Measurements from ENCODE around the gene IL5. TPM values are rescaled to one million over a fixed set of nuclear protein-coding genes. Genes with fewer than 3 reads are reported as not detected.
"Not testable (repeated sequence)": the region's sequence is repeated elsewhere in the genome, so short reads cannot be mapped to it uniquely, and the experiment has no call there.

IL5 gene
- total RNA-seq, 2 experiments from 2014 or later, result 0.35 to 20.0 TPM

- Mint-ChIP-seq H3K36me3 (peaks cover 8% of the 10 kb centered on the region), H3K4me3 (peak within 1 kb of the TSS; percentile 92), H3K27me3 (no peaks in the 10 kb centered on the region), H3K4me1 (peaks cover 27% of the 10 kb centered on the region), H3K9me3 (ENCODE audit: low read depth) (no peaks in the 10 kb centered on the region), H3K27ac (peak within 1 kb of the TSS; percentile 95)
- CTCF ChIA-PET, result interaction anchor here (0.9 to 2.0 kb wide), 11 partner anchors 11 to 263 kb away, joined by 3 to 11 read pairs (median 3); partner anchors contain the start of genes CCNI2 and KIF3A
- DNase-seq, result peak; percentile 97
- peak; percentile 97 for ATAC-seq
Measured at GRCh38 chr5:132556763-132557477, 13.6 kb upstream of the IL5 start, which contains the start of gene RAD50. RAD50 (plus strand) TSS chr5:132556977; CDS start chr5:132557325, 348 bp downstream.

GRCh38 chr5:132556153-132556762 lies 12.9 kb upstream of the IL5 start:
- Mint-ChIP-seq H3K9me3 (ENCODE audit: low read depth) (no peaks in the 10 kb centered on the region), H3K36me3 (peaks cover 8% of the 10 kb centered on the region), H3K4me3 (peak overlapping the region; percentile 92), H3K27ac (peak overlapping the region; percentile 95), H3K27me3 (no peaks in the 10 kb centered on the region), H3K4me1 (peaks cover 27% of the 10 kb centered on the region)
- no peak for ATAC-seq
- CTCF ChIA-PET, result interaction anchor here (0.9 to 2.0 kb wide), 10 partner anchors 10 to 263 kb away, joined by 3 to 11 read pairs (median 3); partner anchors contain the start of genes CCNI2 and KIF3A
- no peak for DNase-seq

GRCh38 chr5:132549576-132549975 lies 6.3 kb upstream of the IL5 start:
- H3K9me3 Mint-ChIP-seq (ENCODE audit: low read depth), result no peaks in the 10 kb centered on the region

GRCh38 chr5:132548834-132549233 lies 5.5 kb upstream of the IL5 start:
- H3K27ac Mint-ChIP-seq; ATAC-seq; H3K4me3 Mint-ChIP-seq; H3K27me3 Mint-ChIP-seq; DNase-seq; H3K36me3 Mint-ChIP-seq; H3K9me3 Mint-ChIP-seq (ENCODE audit: low read depth): not testable (repeated sequence)
- peaks cover 28% of the 10 kb centered on the region for H3K4me1 Mint-ChIP-seq
- CTCF ChIA-PET, result interaction anchor here (1.1 to 1.6 kb wide), 2 partner anchors 18 to 23 kb away, joined by 3 to 8 read pairs; no protein-coding TSS in a partner anchor

More at GRCh38 chr5:132549576-132549975, 6.3 kb upstream of the IL5 start:
- CTCF ChIA-PET, result no interaction called here
- Mint-ChIP-seq H3K36me3 (no peaks in the 10 kb centered on the region), H3K4me1 (peaks cover 21% of the 10 kb centered on the region), H3K27me3 (peaks cover 4% of the 10 kb centered on the region), H3K4me3 (no peak overlapping the region), H3K27ac (no peak overlapping the region)
- ATAC-seq, result no peak
- no peak for DNase-seq

GRCh38 chr5:132547269-132547668 lies 3.9 kb upstream of the IL5 start:
- H3K4me3 Mint-ChIP-seq, result no peak overlapping the region
- no peaks in the 10 kb centered on the region for H3K9me3 Mint-ChIP-seq (ENCODE audit: low read depth)
- ATAC-seq (no peak), DNase-seq (no peak)
- H3K27ac Mint-ChIP-seq, result no peak overlapping the region
- CTCF ChIA-PET, result interaction anchor here (0.7 to 1.2 kb wide), 2 partner anchors 33 to 161 kb away, joined by 3 to 5 read pairs; no protein-coding TSS in a partner anchor
- H3K4me1 Mint-ChIP-seq, result peaks cover 34% of the 10 kb centered on the region
- H3K27me3 Mint-ChIP-seq, result peaks cover 4% of the 10 kb centered on the region
- H3K36me3 Mint-ChIP-seq, result no peaks in the 10 kb centered on the region

- H3K4me1 Mint-ChIP-seq, result peaks cover 34% of the 10 kb centered on the region
- ATAC-seq (peak; percentile 33), DNase-seq (no peak)
- no peaks in the 10 kb centered on the region for H3K9me3 Mint-ChIP-seq (ENCODE audit: low read depth)
- peaks cover 4% of the 10 kb centered on the region for H3K27me3 Mint-ChIP-seq
- no peak overlapping the region for H3K4me3 Mint-ChIP-seq
- H3K36me3 Mint-ChIP-seq, result no peaks in the 10 kb centered on the region
- CTCF ChIA-PET, result interaction anchor here (1.1 to 1.5 kb wide), 2 partner anchors 11 to 19 kb away, joined by 4 to 5 read pairs; partner anchors contain the start of gene RAD50
- no peak overlapping the region for H3K27ac Mint-ChIP-seq
Measured at GRCh38 chr5:132546108-132546507, 2.8 kb upstream of the IL5 start.

- Mint-ChIP-seq H3K9me3 (ENCODE audit: low read depth) (no peaks in the 10 kb centered on the region), H3K27ac (no peak overlapping the region), H3K4me3 (no peak overlapping the region), H3K27me3 (no peaks in the 10 kb centered on the region), H3K36me3 (no peaks in the 10 kb centered on the region), H3K4me1 (peaks cover 26% of the 10 kb centered on the region)
- CTCF ChIA-PET, result no interaction called here
- DNase-seq, result no peak
- ATAC-seq, result no peak
Measured at GRCh38 chr5:132540764-132541163, 2.6 kb downstream of the IL5 start.

GRCh38 chr5:132540149-132540548 lies 3.2 kb downstream of the IL5 start:
- H3K4me3 Mint-ChIP-seq, result no peak overlapping the region

GRCh38 chr5:132539716-132540115 lies 3.6 kb downstream of the IL5 start:
- Mint-ChIP-seq H3K4me3 (no peak overlapping the region), H3K4me1 (peaks cover 22% of the 10 kb centered on the region), H3K27ac (no peak overlapping the region), H3K27me3 (peaks cover 5% of the 10 kb centered on the region), H3K9me3 (ENCODE audit: low read depth) (no peaks in the 10 kb centered on the region), H3K36me3 (no peaks in the 10 kb centered on the region)
- DNase-seq, result no peak
- no peak for ATAC-seq
- CTCF ChIA-PET, result no interaction called here

More at GRCh38 chr5:132540149-132540548, 3.2 kb downstream of the IL5 start:
- DNase-seq (no peak), ATAC-seq (no peak)
- no peak overlapping the region for H3K27ac Mint-ChIP-seq
- peaks cover under 1% of the 10 kb centered on the region for H3K27me3 Mint-ChIP-seq
- H3K36me3 Mint-ChIP-seq, result no peaks in the 10 kb centered on the region
- H3K4me1 Mint-ChIP-seq, result peaks cover 25% of the 10 kb centered on the region
- H3K9me3 Mint-ChIP-seq (ENCODE audit: low read depth), result no peaks in the 10 kb centered on the region
- CTCF ChIA-PET, result no interaction called here

- no peak overlapping the region for H3K27ac Mint-ChIP-seq
Measured at GRCh38 chr5:132530946-132531345, 12.4 kb downstream of the IL5 start.

GRCh38 chr5:132528866-132529634 lies 14.3 kb downstream of the IL5 start:
- H3K4me1 Mint-ChIP-seq, result peaks cover 58% of the 10 kb centered on the region

More at GRCh38 chr5:132530946-132531345, 12.4 kb downstream of the IL5 start:
- Mint-ChIP-seq H3K4me1 (peaks cover 44% of the 10 kb centered on the region), H3K4me3 (no peak overlapping the region), H3K9me3 (ENCODE audit: low read depth) (no peaks in the 10 kb centered on the region), H3K36me3 (no peaks in the 10 kb centered on the region), H3K27me3 (peaks cover 7% of the 10 kb centered on the region)
- DNase-seq (no peak), ATAC-seq (no peak)
- CTCF ChIA-PET, result interaction anchor here (0.8 to 1.3 kb wide), 3 partner anchors 18 to 290 kb away, joined by 3 to 4 read pairs (median 4); partner anchors contain the start of gene RAD50

GRCh38 chr5:132528021-132528420 lies 15.3 kb downstream of the IL5 start:
- no peak overlapping the region for H3K4me3 Mint-ChIP-seq
- no peak for ATAC-seq
- CTCF ChIA-PET, result interaction anchor here (0.8 to 5.1 kb wide), 15 partner anchors 9 to 297 kb away, joined by 3 to 77 read pairs (median 9); partner anchors contain the start of gene CCNI2
- H3K9me3 Mint-ChIP-seq (ENCODE audit: low read depth), result peaks cover 2% of the 10 kb centered on the region
- DNase-seq, result no peak
- no peak overlapping the region for H3K27ac Mint-ChIP-seq
- peaks cover 58% of the 10 kb centered on the region for H3K4me1 Mint-ChIP-seq
- peaks cover 5% of the 10 kb centered on the region for H3K36me3 Mint-ChIP-seq
- H3K27me3 Mint-ChIP-seq, result peaks cover 2% of the 10 kb centered on the region

More at GRCh38 chr5:132528866-132529634, 14.3 kb downstream of the IL5 start:
- H3K27me3 Mint-ChIP-seq, result peaks cover 2% of the 10 kb centered on the region
- DNase-seq, result peak; percentile 52
- peaks cover 2% of the 10 kb centered on the region for H3K9me3 Mint-ChIP-seq (ENCODE audit: low read depth)
- peak; percentile 65 for ATAC-seq
- peak overlapping the region; percentile 74 for H3K27ac Mint-ChIP-seq
- H3K4me3 Mint-ChIP-seq, result no peak overlapping the region
- H3K36me3 Mint-ChIP-seq, result peaks cover 2% of the 10 kb centered on the region
- CTCF ChIA-PET, result interaction anchor here (0.9 to 5.1 kb wide), 6 partner anchors 28 to 291 kb away, joined by 3 to 77 read pairs (median 14); partner anchors contain the start of gene RAD50

All from activated CD8-positive, alpha-beta memory T cell treated with anti-CD3 and anti-CD28 coated beads, Interleukin-2, amount 10 ng/mL, durations not matched to agents 7 days and 5 days (primary cell).